Omental fat pad (tissue), 4 donors: Measurements from ENCODE around the gene UGGT2. TPM values are rescaled to one million over a fixed set of nuclear protein-coding genes. Genes with fewer than 3 reads are reported as not detected.
A peak's percentile ranks its signal among the peaks of the same experiment; 100 is the strongest.
"Not testable (repeated sequence)": the region's sequence is repeated elsewhere in the genome, so short reads cannot be mapped to it uniquely, and the experiment has no call there.

ENCODE experiments used
- ATAC-seq: fragments of 150-250 bp; one replicate; pipeline ENCODE4 v1.9.1; 2016; ENCODE audit warnings: mild to moderate bottlenecking, moderate library complexity; ENCODE audit not compliant: low FRiP score
- DNase-seq: peaks from one replicate; pipeline ENCODE4 v3.0.0-alpha.2; 2019; ENCODE audit warnings: low spot score
- total RNA-seq, 4 donors: library from RNA; depleted of rRNA; stranded (reverse); fragments of >200 nt; gene quantifications; one replicate each; pipeline ENCODE4 v1.1.0, GENCODE V29; 2016
- TF ChIP-seq, protein P1 (sequence below), 3 donors: fragments of 450-650 bp; IDR thresholded peaks; one replicate each; pipeline ENCODE4 v1.5.1; 2016 to 2017; ENCODE audit warnings: antibody characterized with exemption in 3 of 3, mild to moderate bottlenecking in 3 of 3, moderate library complexity in 2 of 3

The UGGT2 gene
- total RNA-seq, 4 donors from 2014 or later: 32.6 to 86.4 (median 42.9) TPM

DNA sequence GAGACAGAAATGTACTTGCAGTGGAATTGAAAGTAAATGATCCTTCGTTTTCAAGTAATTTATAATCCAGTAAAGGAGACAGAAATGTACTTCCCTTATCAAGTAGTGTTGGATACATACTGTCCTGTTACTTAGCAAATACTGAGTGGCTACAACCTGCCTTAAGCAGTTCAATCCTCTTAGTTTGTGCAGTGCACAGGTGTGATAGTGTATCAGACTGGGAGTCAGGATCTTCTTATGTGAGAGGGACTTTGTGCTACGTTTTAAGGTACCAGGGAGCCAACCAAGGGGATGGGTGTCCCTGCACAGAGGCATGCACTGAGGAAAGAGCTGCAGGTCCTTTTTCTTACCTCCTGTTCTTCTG is 265.1 kb downstream of the UGGT2 start:
- TF ChIP-seq, protein P1, sequence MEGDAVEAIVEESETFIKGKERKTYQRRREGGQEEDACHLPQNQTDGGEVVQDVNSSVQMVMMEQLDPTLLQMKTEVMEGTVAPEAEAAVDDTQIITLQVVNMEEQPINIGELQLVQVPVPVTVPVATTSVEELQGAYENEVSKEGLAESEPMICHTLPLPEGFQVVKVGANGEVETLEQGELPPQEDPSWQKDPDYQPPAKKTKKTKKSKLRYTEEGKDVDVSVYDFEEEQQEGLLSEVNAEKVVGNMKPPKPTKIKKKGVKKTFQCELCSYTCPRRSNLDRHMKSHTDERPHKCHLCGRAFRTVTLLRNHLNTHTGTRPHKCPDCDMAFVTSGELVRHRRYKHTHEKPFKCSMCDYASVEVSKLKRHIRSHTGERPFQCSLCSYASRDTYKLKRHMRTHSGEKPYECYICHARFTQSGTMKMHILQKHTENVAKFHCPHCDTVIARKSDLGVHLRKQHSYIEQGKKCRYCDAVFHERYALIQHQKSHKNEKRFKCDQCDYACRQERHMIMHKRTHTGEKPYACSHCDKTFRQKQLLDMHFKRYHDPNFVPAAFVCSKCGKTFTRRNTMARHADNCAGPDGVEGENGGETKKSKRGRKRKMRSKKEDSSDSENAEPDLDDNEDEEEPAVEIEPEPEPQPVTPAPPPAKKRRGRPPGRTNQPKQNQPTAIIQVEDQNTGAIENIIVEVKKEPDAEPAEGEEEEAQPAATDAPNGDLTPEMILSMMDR (IDR thresholded peaks at IDR 0.05): no peak
- DNase-seq (no peak), ATAC-seq (no peak)

DNA sequence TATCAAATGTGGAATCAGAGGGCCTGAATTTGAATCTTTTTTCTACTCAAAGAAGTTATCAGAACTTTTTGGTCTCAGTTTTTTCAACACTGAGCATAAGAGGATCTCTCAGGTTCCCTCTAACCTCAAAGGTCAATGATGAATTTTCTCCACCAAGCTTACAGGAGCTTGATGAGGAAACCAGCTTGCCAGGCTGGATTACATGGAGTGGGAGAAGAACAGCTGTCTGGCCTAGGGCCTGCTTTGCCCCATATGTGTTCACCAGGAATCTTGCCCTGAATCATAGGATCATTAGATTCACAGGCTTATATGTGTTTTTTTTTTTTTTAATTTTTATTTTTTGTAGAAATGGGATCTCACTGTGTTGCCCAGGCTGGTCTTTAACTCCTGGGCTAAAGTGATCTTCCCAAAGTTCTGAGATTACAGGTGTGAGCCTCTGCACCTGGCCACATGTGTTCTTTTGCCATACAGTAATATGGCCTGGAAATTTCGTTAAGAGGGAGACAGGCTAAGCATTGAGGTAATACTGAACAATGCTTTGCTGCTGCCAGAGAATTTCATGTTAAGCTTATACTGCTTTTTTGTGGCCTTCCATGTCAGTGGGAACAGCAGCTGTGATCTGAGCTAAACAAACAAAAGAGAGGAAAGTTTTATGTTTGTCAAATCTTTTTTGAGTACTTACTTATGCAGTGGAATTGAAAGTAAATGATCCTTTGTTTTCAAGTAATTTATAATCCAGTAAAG is 265.7 kb downstream of the UGGT2 start:
- ATAC-seq (no peak), DNase-seq (no peak)
- TF ChIP-seq, protein P1 (IDR thresholded peaks at IDR 0.05): no peak

DNA sequence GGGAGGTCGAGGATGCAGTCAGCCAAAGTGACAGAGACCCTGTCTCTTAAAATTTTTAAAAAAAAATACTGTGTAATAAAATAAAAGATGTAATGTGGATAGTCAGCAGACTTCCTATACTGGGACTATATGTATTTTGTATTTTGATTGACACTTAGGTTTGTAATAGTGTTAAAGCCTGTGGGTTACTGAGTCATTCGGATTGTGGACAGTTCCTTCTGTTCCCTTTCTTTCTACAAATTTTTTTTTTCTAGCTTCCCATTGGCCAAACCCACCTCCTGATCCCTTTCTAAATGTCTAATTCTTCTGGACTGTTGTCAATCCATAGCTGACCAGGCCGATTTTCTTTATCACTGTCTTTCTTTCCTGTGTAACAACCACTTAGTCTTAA is 268.3 kb downstream of the UGGT2 start:
- no peak for ATAC-seq
- no peak for DNase-seq
- TF ChIP-seq, protein P1 (IDR thresholded peaks at IDR 0.05): no peak

DNA sequence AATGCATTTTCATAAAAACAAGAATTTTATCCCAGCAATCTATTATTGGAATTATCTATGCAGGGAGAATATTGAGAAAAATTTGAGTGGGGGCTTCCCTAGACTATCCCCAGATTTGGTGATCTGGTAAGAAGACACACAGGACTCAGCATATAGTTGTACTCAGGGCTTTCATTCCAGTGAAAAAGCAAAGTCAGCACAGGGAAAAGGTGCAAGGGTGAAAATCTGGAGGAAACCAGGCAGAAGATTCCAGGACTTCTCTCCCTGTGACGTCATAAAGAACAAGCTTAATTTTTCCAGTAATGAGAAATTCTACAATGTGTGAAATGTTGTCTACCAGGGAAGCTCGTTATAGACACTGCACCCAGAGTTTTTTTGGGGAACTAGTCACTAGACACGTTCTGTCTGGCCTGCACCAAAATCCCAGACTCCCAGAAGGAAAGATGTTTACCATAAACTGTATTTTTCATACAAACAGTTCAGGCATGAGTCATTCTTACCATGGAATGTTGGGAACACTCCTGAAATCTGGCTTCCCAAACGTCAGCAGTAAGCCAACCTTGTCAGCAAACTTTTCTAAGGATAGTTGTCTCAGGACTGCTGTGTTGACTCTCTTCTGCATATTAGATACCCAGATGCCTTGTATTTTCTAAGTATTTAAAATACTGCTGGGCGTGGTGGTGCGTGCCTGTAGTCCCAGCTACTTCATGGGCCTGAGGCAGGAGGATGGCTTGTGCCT is 268.9 kb downstream of the UGGT2 start:
- TF ChIP-seq, protein P1 (IDR thresholded peaks at IDR 0.05): no peak
- peak; percentile 59 for ATAC-seq
- no peak for DNase-seq

DNA sequence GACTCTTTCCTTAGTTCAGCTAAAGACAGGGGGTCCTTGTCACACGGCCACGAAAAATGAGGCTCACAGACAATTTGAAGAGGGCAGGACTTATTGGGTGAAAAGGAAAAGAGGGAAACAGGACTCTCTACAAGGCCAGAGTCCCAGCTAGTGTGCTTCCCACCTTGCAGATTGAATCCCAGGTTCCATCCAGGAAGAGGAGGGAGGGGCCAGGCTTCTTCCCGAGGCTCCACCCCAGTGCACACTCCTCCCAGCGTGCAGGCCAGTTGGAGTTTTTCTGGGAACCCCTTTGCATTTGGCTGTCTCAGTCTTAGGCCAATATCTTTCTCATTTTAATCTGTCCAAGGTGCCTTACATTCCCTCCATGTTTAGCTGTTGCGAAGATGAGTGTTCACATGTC is 269.5 kb downstream of the UGGT2 start:
- no peak for DNase-seq
- ATAC-seq: no peak
- TF ChIP-seq, protein P1 (IDR thresholded peaks at IDR 0.05): no peak

DNA sequence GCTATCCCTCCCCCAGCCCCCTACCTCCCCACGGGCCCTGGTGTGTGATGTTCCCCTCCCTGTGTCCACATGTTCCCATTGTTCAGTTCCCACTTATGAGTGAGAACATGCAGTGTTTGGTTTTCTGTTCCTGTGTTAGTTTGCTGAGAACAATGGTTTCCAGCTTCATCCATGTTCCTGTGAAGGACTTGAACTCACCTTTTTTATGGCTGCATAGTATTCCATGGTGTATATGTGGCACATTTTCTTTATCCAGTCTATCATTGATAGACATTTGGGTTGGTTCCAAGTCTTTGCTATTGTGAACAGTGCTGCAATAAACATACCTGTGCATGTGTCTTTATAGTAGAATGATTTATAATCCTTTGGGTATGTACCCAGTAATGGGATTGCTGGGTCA is 271.3 kb downstream of the UGGT2 start:
- not testable (repeated sequence) for DNase-seq, ATAC-seq

DNA sequence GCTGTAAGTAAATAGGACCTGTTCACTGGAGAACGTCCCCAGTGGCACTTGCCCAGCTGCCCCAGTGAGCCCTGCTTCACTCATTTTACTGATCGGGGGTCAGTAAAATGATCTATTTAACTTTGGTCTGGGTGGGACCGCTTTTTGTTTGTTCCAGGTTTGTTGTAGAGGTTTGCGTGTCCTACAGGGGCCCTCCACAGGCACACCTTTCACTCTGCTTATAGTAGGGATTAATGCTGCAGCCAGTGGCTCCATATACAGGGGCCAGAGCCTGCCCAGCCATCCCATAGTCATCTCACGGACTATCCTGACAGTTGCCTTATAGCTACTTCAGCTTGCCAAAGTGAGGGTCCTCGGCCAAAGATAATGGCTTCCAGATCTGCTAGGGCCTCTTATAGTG is 272.2 kb downstream of the UGGT2 start:
- TF ChIP-seq, protein P1 (IDR thresholded peaks at IDR 0.05): no peak
- ATAC-seq (no peak), DNase-seq (no peak)
